Astrocyte (in vitro differentiated cells and primary cell): ENCODE measurements around the gene MRI1. TPM values are rescaled to one million over a fixed set of nuclear protein-coding genes. Genes with fewer than 3 reads are reported as not detected.

ENCODE experiments used
- DNase-seq: peaks from one replicate; pipeline ENCODE4 v3.0.0-alpha.2; 2010; ENCODE audit warnings: low read depth
- FAIRE-seq: peaks from 2 replicates; lab custom pipeline; 2011; peaks lifted over from hg19 to GRCh38; lab: Jason Lieb, UNC
- H2AFZ ChIP-seq: 2 replicates; pipeline ENCODE4 v1.6.0; 2012; ENCODE audit warnings: low read depth, low read length, inconsistent platforms
- H3K27ac ChIP-seq: 2 replicates; pipeline ENCODE4 v1.5.1; 2011; ENCODE audit warnings: low read depth, low read length, inconsistent platforms
- H3K27me3 ChIP-seq: 2 replicates; pipeline ENCODE4 v1.6.0; 2011; ENCODE audit warnings: low read length, inconsistent platforms; ENCODE audit not compliant: insufficient read depth
- H3K36me3 ChIP-seq: 2 replicates; pipeline ENCODE4 v1.5.1; 2011; ENCODE audit warnings: low read length, inconsistent platforms; ENCODE audit not compliant: insufficient read depth
- H3K4me1 ChIP-seq: 2 replicates; pipeline ENCODE4 v1.5.1; 2011; ENCODE audit warnings: low read length, inconsistent platforms; ENCODE audit not compliant: insufficient read depth
- H3K4me2 ChIP-seq: 2 replicates; pipeline ENCODE4 v1.6.0; 2012; ENCODE audit warnings: low read length, inconsistent platforms
- H3K4me3 ChIP-seq: 2 replicates; pipeline ENCODE4 v1.5.1; 2011; ENCODE audit warnings: low read depth, mild to moderate bottlenecking, low read length, inconsistent platforms; ENCODE audit not compliant: insufficient read depth
- H3K79me2 ChIP-seq: 2 replicates; pipeline ENCODE4 v1.6.0; 2012; ENCODE audit warnings: mild to moderate bottlenecking, low read length, inconsistent platforms; ENCODE audit not compliant: insufficient read depth
- H3K9ac ChIP-seq: 2 replicates; pipeline ENCODE4 v1.6.0; 2012; ENCODE audit warnings: mild to moderate bottlenecking, low read length, inconsistent platforms
- H3K9me3 ChIP-seq: 2 replicates; pipeline ENCODE4 v1.5.1; 2012; ENCODE audit warnings: low read depth, mild to moderate bottlenecking, low read length, inconsistent platforms; ENCODE audit not compliant: insufficient read depth
- H4K20me1 ChIP-seq: 2 replicates; pipeline ENCODE4 v1.6.0; 2012; ENCODE audit warnings: low read length, inconsistent platforms; ENCODE audit not compliant: insufficient read depth
- H3K27ac Mint-ChIP-seq: one replicate; pipeline ENCODE4 v1.8.0; 2021; ENCODE audit warnings: mild to moderate bottlenecking, mixed read lengths; ENCODE audit not compliant: unreplicated experiment
- H3K27me3 Mint-ChIP-seq: one replicate; pipeline ENCODE4 v1.8.0; 2021; ENCODE audit warnings: low read depth, mixed read lengths; ENCODE audit not compliant: unreplicated experiment
- H3K36me3 Mint-ChIP-seq: one replicate; pipeline ENCODE4 v1.8.0; 2021; ENCODE audit warnings: low read depth, mixed read lengths; ENCODE audit not compliant: unreplicated experiment
- H3K4me1 Mint-ChIP-seq: one replicate; pipeline ENCODE4 v1.8.0; 2021; ENCODE audit warnings: low read depth, mixed read lengths; ENCODE audit not compliant: unreplicated experiment
- H3K4me3 Mint-ChIP-seq: one replicate; pipeline ENCODE4 v1.8.0; 2021; ENCODE audit warnings: mild to moderate bottlenecking, moderate library complexity, mixed read lengths; ENCODE audit not compliant: unreplicated experiment
- H3K9me3 Mint-ChIP-seq: one replicate; pipeline ENCODE4 v1.8.0; 2021; ENCODE audit warnings: mild to moderate bottlenecking, mixed read lengths; ENCODE audit not compliant: unreplicated experiment
- CTCF ChIP-seq: IDR thresholded peaks from 2 replicates; pipeline ENCODE4 v1.5.1; 2011; ENCODE audit warnings: low read depth, mild to moderate bottlenecking, inconsistent platforms, low read length, moderate library complexity; ENCODE audit not compliant: insufficient read depth
- EZH2 ChIP-seq: IDR thresholded peaks from 2 replicates; pipeline ENCODE4 v1.6.1; 2012; ENCODE audit warnings: mild to moderate bottlenecking, low read length, inconsistent platforms; ENCODE audit not compliant: insufficient read depth
- total RNA-seq: library from RNA; stranded (reverse); gene quantifications from 2 replicates; pipeline ENCODE4 v1.2.1, GENCODE V29; 2021

MRI1 gene
- total RNA-seq, 1 donor from 2014 or later: 26.6 TPM

- Histone ChIP-seq H3K79me2 (peaks cover 20% of the 10 kb centered on the region), H3K4me2 (peak overlapping the region; percentile 83), H3K36me3 (no peaks in the 10 kb centered on the region), H3K27ac (peak overlapping the region; percentile 90), H3K9ac (peak overlapping the region; percentile 90), H3K4me1 (peaks cover 34% of the 10 kb centered on the region), H4K20me1 (peaks cover 6% of the 10 kb centered on the region), H3K9me3 (no peaks in the 10 kb centered on the region), H3K27me3 (no peaks in the 10 kb centered on the region), H2AFZ (no peak overlapping the region), H3K4me3 (peak overlapping the region; percentile 68)
- DNase-seq (peak; percentile 97), FAIRE-seq (no peak)
- H3K27me3 Mint-ChIP-seq: no peaks in the 10 kb centered on the region
- no peaks in the 10 kb centered on the region for H3K36me3 Mint-ChIP-seq
- H3K27ac Mint-ChIP-seq: peak overlapping the region; percentile 94
- no peak for TF ChIP-seq CTCF
- TF ChIP-seq EZH2: no peak
- H3K4me1 Mint-ChIP-seq: peaks cover 11% of the 10 kb centered on the region
- H3K9me3 Mint-ChIP-seq: no peaks in the 10 kb centered on the region
- peak overlapping the region; percentile 99 for H3K4me3 Mint-ChIP-seq
These were observed 30.1 kb downstream of the MRI1 start for GRCh38 chr19:13794398-13794756.

GRCh38 chr19:13794757-13795589 is 30.7 kb downstream of the MRI1 start, which contains the start of gene ZSWIM4:
ZSWIM4 (plus strand) TSS chr19:13795443; CDS start chr19:13795649, 206 bp downstream.
- no peaks in the 10 kb centered on the region for H3K27me3 Mint-ChIP-seq
- TF ChIP-seq EZH2 (no peak), CTCF (no peak)
- peaks cover 11% of the 10 kb centered on the region for H3K4me1 Mint-ChIP-seq
- no peaks in the 10 kb centered on the region for H3K27me3 ChIP-seq
- peak within 1 kb of the TSS; percentile 53 for H2AFZ ChIP-seq
- H3K4me2 ChIP-seq: peak within 1 kb of the TSS; percentile 99
- DNase-seq: peak; percentile 99
- peaks cover 20% of the 10 kb centered on the region for H3K79me2 ChIP-seq
- H3K36me3 Mint-ChIP-seq: no peaks in the 10 kb centered on the region
- peak within 1 kb of the TSS; percentile 99 for H3K4me3 Mint-ChIP-seq
- FAIRE-seq: no peak
- H3K27ac ChIP-seq: peak within 1 kb of the TSS; percentile 95
- H3K36me3 ChIP-seq: no peaks in the 10 kb centered on the region
- H3K4me3 ChIP-seq: peak within 1 kb of the TSS; percentile 80
- peak within 1 kb of the TSS; percentile 94 for H3K27ac Mint-ChIP-seq
- no peaks in the 10 kb centered on the region for H3K9me3 ChIP-seq
- H3K9ac ChIP-seq: peak within 1 kb of the TSS; percentile 97
- H4K20me1 ChIP-seq: peaks cover 6% of the 10 kb centered on the region
- H3K4me1 ChIP-seq: peaks cover 34% of the 10 kb centered on the region
- H3K9me3 Mint-ChIP-seq: no peaks in the 10 kb centered on the region
